ENCODE results near the gene PLA2G6.
"Not testable (repeated sequence)": the region's sequence is repeated elsewhere in the genome, so short reads cannot be mapped to it uniquely, and the experiment has no call there.

Gene PLA2G6

DNA sequence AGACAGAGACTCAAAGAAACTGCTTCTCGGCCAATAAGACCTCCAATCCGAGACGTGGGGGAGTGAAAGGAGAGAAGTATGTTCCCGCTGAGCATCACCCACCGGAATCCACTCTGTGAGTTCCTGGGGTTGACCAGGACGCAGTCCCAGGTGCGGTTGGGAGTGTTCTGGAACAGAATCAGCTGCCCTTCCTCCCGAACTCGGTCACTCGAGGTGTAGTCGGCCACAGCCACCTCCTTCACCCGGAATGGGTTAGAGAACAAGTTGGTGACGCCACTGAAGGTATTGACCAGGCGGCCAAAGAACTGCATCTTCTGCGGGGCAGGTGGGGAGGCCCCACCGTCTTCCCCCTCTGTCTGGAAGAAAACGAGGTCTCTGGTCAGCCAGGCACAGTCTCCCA is 12.5 kb downstream of the PLA2G6 start:
- DNase-seq (ENCODE audit: low read depth in 2 of 3, low spot score in 2 of 3), result no peak

DNA sequence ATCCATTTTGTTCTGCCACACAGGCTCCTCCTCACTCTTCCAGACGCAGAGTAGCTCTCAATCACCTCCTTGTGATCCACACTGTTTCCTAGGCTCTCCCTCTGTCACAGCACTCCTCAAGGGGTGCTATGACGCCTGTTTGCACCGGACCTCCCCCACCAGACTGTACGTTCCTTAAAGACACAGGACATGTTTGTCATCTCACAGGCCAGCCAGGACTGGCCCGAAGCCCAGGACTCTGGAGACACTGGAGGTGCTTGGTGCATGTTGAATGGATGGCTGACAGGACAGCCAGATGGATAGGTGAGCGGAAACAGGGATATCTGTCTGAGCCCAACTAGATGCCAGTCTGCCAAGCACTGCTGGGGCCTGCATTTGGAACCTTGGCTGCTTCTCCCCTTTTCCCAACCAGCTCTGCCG is 13.6 kb downstream of the PLA2G6 start:
- DNase-seq (ENCODE audit: low read depth in 2 of 3, low spot score in 2 of 3), result no peak

DNA sequence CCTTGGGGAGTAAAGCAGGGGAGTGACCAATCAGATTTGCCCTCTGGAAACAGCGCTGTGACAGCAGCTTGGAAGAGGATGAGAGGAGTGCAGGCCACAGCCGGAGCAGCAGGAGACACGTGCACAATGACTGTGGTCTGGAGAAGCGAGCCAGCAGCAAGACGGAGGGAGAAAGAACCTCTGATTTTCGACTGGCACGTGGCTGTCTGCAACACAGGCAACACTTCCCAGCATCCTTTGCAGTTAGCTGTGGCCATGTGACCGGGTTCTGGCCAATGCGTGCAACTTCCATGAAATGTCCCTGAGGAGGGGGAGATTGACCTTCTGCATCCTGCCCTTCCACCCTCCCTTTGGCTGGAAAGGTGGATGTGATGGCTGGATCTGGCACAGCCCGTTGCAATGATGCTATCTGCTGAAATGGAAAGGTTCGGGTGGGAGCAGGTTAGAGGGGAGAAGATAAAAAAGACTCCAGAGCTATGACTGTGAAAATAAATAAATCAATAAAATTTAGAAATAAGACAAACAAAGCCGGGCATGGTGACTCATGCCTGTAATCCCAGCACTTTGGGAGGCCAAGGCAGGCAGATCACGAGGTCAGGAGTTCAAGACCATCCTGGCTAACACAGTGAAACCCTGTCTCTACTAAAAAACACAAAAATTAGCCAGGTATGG is 15.6 kb downstream of the PLA2G6 start:
- DNase-seq (ENCODE audit: low read depth in 2 of 3, low spot score in 2 of 3), result no peak

DNA sequence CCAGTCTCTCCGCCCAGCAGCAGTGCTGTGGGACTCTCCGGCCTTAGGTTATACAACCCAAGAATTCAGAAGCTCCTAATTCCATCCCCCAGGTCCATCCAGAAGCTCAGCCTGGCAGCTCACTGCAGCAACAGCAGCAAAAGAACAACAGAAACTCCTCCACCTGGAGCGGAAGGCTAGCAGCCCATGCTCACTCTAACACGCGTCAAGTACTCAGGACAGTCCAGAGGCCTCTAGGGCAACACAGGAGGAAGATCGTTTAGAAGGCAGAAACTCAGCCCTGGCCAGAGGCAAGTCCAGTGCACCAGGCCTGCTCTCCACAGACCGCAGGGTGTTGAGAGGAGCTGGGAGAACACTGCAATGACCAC is 17.1 kb downstream of the PLA2G6 start:
- no peak for DNase-seq (ENCODE audit: low read depth in 2 of 3, low spot score in 2 of 3)

DNA sequence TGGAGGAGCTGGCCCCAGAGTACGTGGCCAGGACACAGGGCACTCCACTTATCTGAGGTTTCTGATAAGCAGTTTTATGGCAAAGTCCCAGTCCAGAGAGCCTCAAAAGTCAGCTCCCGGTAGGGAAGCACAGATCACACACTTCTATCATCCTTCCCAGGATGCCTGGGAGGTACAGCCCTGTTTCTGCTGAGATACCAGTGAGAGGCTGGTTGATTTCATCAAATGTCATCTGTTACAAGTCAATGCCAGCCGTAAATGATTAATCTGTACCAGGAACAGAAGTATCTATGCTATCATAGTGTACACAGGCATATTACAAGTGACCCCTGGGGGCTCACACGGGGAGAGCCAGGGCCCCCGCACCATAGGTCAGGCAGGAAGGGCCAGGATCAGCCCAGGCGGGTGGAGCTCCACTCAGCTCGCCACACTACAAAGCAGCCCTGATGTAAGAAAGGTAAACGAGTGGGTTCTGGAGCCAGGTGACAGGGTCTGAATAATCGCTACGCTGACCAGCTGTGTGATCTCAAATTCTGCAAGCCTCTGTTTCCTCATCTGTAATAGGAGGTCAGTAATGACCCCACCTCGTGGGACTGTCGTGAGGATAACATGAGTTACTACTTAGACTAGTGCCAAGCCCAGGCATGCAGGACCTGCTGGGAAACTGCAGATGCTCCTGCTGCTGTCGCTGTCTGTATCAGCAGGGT is 17.6 kb downstream of the PLA2G6 start:
- no peak for DNase-seq (ENCODE audit: low read depth in 2 of 3, low spot score in 2 of 3)

- no peak for DNase-seq (ENCODE audit: low read depth in 2 of 3, low spot score in 2 of 3)
These were observed 18.5 kb downstream of the PLA2G6 start for GRCh38 chr22:38162881-38163843.

- no peak for DNase-seq (ENCODE audit: low read depth in 2 of 3, low spot score in 2 of 3)
These were observed 25.9 kb downstream of the PLA2G6 start for GRCh38 chr22:38155703-38156102.

GRCh38 chr22:38154563-38154915 is 27.1 kb downstream of the PLA2G6 start:
- DNase-seq (ENCODE audit: low read depth in 2 of 3, low spot score in 2 of 3), result not testable (repeated sequence)

DNA sequence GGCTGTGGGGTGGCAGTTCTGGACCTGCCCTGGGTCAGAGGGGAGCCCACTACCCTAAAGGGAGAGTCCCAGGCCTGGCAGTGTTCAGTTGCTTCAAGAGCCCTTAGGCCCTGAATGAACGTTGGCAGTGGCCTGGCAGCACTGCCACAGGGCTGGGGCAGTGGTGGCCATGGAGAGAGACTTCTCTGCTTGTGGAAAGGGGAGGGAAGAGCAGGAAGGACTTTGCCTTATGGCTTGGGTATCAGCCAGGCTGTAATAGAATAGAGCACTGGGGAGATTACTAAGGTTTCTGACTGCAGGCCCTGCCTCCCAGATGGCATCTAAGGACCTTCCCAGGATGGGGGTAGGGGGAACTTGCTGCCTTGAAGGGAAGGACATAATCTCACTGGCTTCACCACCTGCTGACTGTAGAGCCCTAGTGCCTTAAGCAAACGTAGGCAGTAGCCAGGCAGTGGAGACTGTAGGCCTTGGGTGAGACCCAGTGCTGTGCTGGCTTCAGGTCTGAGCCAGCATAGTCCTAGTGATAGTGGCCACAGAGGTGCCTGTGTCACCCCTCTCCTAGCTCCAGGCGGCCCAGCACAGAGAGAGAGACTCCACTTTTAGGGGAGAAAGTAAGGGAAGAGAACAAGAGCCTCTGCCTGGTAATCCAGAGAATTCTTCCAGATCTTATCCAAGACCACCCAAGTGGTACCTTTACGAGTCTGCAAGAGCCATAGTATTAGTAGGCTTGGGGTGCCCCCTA is 27.6 kb downstream of the PLA2G6 start:
- DNase-seq (ENCODE audit: low read depth in 2 of 3, low spot score in 2 of 3), result no peak

- DNase-seq (ENCODE audit: low read depth in 2 of 3, low spot score in 2 of 3), result no peak
These were observed 30.5 kb downstream of the PLA2G6 start for GRCh38 chr22:38151126-38151500.

DNA sequence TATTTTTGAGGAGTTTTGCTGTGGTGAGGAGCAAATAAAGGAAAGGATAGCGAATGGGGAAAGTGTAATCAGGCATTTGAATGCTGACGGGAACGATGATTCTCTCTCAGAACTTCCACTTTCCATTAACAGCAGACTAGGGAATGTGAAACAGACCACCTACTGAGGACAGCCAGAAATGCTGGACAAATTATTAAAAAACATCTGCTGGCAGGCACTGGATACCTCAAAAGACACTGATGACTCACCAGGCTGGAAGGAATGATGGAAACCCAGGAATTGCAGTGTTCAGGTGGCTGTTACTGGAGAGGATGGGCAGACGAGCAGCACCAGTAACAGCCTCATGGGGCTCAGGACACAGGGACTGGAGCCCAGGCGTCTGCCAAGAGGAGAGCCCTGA is 33.4 kb downstream of the PLA2G6 start:
- no peak for DNase-seq (ENCODE audit: low read depth in 2 of 3, low spot score in 2 of 3)

GRCh38 chr22:38146166-38146565 is 35.5 kb downstream of the PLA2G6 start:
- DNase-seq (ENCODE audit: low read depth in 2 of 3, low spot score in 2 of 3), result not testable (repeated sequence)

GRCh38 chr22:38144025-38144405 is 37.6 kb downstream of the PLA2G6 start:
- DNase-seq (ENCODE audit: low read depth in 2 of 3, low spot score in 2 of 3), result no peak

DNA sequence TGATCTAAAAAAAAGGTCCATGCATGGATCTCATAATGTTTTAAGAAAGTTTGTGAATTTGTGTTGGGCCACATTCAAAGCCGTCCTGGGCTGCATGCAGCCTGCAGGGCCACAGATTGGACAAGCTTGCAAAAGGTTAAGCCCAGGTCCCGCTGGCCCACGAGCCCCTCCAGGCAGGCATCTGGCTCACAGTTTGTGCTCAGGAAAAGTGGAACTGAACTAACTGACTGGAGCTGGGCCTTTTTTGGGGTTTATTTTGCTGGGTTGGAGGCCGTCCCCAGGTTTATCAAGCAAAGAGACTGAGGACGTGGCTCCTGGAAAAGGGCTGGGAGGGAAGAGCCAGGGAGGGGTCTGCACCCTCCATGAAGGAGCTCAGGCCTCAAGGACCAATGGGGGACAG is 39.0 kb downstream of the PLA2G6 start:
- DNase-seq (ENCODE audit: low read depth in 2 of 3, low spot score in 2 of 3), result no peak

DNA sequence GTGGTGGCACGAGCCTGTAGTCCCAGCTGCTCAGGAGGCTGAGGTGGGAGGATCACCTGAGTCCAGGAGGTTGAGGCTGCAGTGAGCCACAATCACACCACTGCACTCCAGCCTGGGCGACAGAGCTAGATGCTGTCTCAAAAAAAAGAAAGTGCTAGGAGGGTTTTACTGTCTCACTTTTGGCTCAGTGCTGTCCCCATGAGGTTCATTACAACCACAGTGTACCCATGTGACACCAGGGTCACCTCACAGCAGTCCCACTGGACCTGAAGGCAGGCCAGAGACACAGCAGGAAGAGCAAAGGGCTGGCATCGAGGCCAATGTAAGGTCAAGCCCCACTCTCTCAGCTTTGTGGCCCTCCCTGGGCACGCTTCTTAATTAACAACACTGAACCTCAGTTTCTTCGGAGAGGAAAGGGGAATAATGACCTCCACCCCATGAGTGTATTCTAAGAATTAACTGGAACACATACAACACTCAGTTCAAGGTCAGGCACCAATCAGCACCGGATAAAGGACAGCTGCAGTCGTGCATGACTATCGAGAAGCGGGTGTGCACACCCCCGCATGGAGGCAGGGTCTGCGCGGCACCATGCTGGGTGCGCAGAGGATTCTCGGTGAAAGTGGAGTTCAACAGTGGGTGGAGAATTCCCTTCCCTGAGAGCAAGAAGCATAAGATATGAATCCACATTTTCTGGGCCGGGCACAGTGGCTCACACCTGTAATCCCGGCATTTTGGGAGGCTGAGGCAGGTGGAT is 40.2 kb downstream of the PLA2G6 start:
- DNase-seq (ENCODE audit: low read depth in 2 of 3, low spot score in 2 of 3), result no peak

DNA sequence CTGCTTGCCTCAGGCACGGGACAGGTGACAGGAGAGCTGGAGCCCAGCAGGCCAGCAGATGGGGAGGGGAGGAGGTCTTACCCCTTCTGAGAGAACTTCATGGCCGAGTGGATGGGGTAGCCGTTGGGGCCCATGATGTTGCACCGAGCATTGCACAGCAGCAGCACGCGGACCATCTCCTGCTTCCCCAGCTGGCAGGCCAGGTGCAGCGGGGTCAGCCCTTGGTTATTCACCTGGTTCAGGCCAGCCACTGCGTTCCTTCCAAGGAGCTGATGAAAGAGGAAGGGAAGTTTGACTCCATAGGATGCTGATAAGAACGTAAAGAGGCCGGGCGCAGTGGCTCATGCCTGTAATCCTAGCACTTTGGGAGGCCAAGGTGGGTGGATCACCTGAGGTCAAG is 41.7 kb downstream of the PLA2G6 start:
- DNase-seq (ENCODE audit: low read depth in 2 of 3, low spot score in 2 of 3), result no peak

DNA sequence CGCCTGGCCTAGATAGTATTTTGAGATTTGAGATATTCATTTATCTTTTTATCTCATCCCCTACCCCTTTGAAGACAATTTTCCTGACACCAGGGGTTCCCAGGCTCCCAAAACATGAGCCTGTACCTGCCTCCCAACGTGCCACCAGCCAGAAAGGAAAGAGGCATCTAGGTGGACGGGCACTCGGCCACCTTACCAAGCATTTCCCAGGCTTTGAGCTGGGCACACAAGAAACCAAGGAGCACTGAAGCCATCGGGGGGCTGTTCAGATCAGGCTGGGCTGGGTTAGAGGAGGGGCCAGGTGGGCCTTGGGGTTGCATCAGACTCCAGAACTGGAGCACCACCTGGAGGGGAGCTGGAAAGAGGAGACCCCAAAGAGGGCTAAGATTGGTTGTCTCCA is 42.7 kb downstream of the PLA2G6 start:
- DNase-seq (ENCODE audit: low read depth in 2 of 3, low spot score in 2 of 3), result no peak

DNA sequence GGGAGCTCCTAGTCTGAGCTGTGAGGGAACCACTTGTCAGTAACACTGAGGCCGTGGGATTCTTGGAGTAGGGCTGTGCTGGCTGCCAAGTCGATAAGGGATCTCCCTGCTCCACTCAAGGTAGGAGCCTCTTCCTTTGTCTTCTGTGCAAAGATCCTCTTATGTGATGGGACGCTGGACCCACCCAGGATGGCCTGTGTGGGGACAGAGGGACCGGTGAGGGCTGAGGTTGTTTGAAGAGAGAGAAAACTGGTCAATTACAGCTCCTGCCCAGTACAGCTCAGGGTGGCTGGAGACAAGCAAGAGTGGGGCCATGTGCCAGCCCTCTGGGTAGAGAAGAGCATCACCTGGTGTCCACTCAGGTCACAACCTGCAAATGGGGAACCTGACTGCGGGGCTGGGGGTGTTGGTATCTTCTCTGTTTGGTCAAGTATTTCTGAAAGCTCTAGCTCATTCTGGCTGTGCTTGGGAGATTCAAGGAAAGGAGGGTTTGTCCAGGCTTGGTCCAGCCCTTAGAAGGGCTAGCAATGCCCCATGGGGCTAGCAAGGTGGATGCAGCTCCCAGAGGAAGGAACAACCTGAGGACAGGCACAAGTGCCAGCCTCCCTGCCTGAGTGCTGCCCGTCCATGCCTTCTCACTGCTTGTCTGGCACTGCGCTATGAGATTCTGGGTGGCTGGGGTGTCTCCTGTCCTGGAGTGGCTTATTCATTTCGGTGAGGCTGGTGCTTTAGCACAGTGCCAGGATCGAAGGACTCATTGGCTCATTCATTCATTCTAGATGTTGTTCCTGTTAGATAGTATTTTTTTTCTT is 43.5 kb downstream of the PLA2G6 start:
- no peak for DNase-seq (ENCODE audit: low read depth in 2 of 3, low spot score in 2 of 3)

- DNase-seq (ENCODE audit: low read depth in 2 of 3, low spot score in 2 of 3), result no peak
These were observed 45.0 kb downstream of the PLA2G6 start for GRCh38 chr22:38136607-38137006.
